GM12878 (cell line): ENCODE results near the gene SETMAR.
"Not testable (repeated sequence)": the region's sequence is repeated elsewhere in the genome, so short reads cannot be mapped to it uniquely, and the experiment has no call there.

ENCODE experiments used
- BHLHE40 ChIP-seq, 2 experiments: fragments of 450-650 bp in 1 of 2; IDR thresholded peaks; 2 replicates each; pipeline ENCODE4 v1.6.1; 2011 to 2017; ENCODE audit warnings: low read depth in 2 of 2, borderline replicate concordance in 1 of 2, improper control_type of control experiment in 1 of 2, low read length in 1 of 2, mild to moderate bottlenecking in 1 of 2
- EP300 ChIP-seq, 2 experiments: fragments of 150-350 bp in 1 of 2; IDR thresholded peaks; 2 replicates each; pipeline ENCODE4 v1.6.1; 2011 to 2012; ENCODE audit warnings: low read depth in 2 of 2, low read length in 2 of 2, borderline replicate concordance in 1 of 2, improper control_type of control experiment in 1 of 2, inconsistent platforms in 1 of 2; ENCODE audit not compliant: control insufficient read depth in 1 of 2
- MYC ChIP-seq: IDR thresholded peaks from 2 replicates; pipeline ENCODE4 v1.6.1; 2011; ENCODE audit warnings: mild to moderate bottlenecking, low read length, moderate library complexity, inconsistent platforms; ENCODE audit not compliant: insufficient read depth, insufficient replicate concordance, insufficient read length, severe bottlenecking
- NKRF ChIP-seq: fragments of 450-650 bp; conservative IDR thresholded peaks from 2 replicates; pipeline ENCODE4 v1.6.1; 2017; ENCODE audit warnings: mild to moderate bottlenecking, moderate library complexity
- POLR2AphosphoS5 ChIP-seq: IDR thresholded peaks from 2 replicates; pipeline ENCODE4 v1.6.1; 2011; ENCODE audit warnings: mild to moderate bottlenecking, low read length, inconsistent platforms
- POU2F2 ChIP-seq: IDR thresholded peaks from 3 replicates; pipeline ENCODE4 v1.6.1; 2011; ENCODE audit warnings: low read depth, mild to moderate bottlenecking, low read length, borderline replicate concordance
- RAD21 ChIP-seq: IDR thresholded peaks from 2 replicates; pipeline ENCODE4 v1.6.1; 2011; ENCODE audit warnings: mild to moderate bottlenecking, low read depth, low read length, moderate library complexity; ENCODE audit not compliant: insufficient read depth
- ZBED1 ChIP-seq: IDR thresholded peaks from 2 replicates; pipeline ENCODE4 v1.6.1; 2016; ENCODE audit warnings: borderline replicate concordance
- TF ChIP-seq, protein P1 (sequence below): fragments of 450-650 bp; IDR thresholded peaks from 2 replicates; pipeline ENCODE4 v1.6.1; 2014; ENCODE audit warnings: mild to moderate bottlenecking
- TF ChIP-seq, protein P2 (sequence below), 3 experiments: IDR thresholded peaks in 2 of 3; conservative IDR thresholded peaks in 1 of 3; 2 replicates each; pipeline ENCODE4 v1.5.1; 2011; ENCODE audit warnings: low read depth in 3 of 3, low read length in 3 of 3, mild to moderate bottlenecking in 3 of 3, control low read depth in 2 of 3, moderate library complexity in 2 of 3, inconsistent platforms in 1 of 3, mixed read lengths in 1 of 3; ENCODE audit not compliant: control insufficient read depth in 2 of 3, insufficient read depth in 1 of 3; ENCODE audit errors: extremely low read depth in 1 of 3

GRCh38 chr3:4305210-4305609 is 2.0 kb downstream of the SETMAR start:
- TF ChIP-seq ZBED1; RAD21; NKRF; MYC; BHLHE40 (IDR thresholded peaks at IDR 0.05; ENCODE audit: borderline replicate concordance in 1 of 2, low read depth in 2 of 2, low read length in 1 of 2); EP300 (IDR thresholded peaks at IDR 0.05; ENCODE audit: borderline replicate concordance in 1 of 2, control insufficient read depth in 1 of 2, low read depth in 2 of 2, low read length in 2 of 2); POU2F2; POLR2AphosphoS5: not testable (repeated sequence)
- TF ChIP-seq, protein P1, sequence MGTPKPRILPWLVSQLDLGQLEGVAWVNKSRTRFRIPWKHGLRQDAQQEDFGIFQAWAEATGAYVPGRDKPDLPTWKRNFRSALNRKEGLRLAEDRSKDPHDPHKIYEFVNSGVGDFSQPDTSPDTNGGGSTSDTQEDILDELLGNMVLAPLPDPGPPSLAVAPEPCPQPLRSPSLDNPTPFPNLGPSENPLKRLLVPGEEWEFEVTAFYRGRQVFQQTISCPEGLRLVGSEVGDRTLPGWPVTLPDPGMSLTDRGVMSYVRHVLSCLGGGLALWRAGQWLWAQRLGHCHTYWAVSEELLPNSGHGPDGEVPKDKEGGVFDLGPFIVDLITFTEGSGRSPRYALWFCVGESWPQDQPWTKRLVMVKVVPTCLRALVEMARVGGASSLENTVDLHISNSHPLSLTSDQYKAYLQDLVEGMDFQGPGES: not testable (repeated sequence)
- TF ChIP-seq, protein P2, sequence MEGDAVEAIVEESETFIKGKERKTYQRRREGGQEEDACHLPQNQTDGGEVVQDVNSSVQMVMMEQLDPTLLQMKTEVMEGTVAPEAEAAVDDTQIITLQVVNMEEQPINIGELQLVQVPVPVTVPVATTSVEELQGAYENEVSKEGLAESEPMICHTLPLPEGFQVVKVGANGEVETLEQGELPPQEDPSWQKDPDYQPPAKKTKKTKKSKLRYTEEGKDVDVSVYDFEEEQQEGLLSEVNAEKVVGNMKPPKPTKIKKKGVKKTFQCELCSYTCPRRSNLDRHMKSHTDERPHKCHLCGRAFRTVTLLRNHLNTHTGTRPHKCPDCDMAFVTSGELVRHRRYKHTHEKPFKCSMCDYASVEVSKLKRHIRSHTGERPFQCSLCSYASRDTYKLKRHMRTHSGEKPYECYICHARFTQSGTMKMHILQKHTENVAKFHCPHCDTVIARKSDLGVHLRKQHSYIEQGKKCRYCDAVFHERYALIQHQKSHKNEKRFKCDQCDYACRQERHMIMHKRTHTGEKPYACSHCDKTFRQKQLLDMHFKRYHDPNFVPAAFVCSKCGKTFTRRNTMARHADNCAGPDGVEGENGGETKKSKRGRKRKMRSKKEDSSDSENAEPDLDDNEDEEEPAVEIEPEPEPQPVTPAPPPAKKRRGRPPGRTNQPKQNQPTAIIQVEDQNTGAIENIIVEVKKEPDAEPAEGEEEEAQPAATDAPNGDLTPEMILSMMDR (IDR thresholded peaks at IDR 0.05 in 2 of 3, conservative IDR thresholded peaks at IDR 0.05 in 1 of 3; ENCODE audit: control insufficient read depth in 2 of 3, extremely low read depth in 1 of 3, insufficient read depth in 1 of 3, low read depth in 3 of 3, low read length in 3 of 3): not testable (repeated sequence)
